Lung microvascular endothelial cell (primary cell): ENCODE data around the gene RPLP2. TPM values are rescaled to one million over a fixed set of nuclear protein-coding genes. Genes with fewer than 3 reads are reported as not detected.

ENCODE experiments used
- DNase-seq, 2 donors: peaks; one replicate each; pipeline versions ENCODE4 v3.0.0 to v3.0.0-alpha.2; 2010; ENCODE audit warnings: low read depth in 2 of 2
- total RNA-seq: library from RNA; depleted of rRNA; stranded (reverse); fragments of >200 nt; gene quantifications from 2 replicates; pipeline ENCODE4 v1.2.1, GENCODE V29; 2014

The RPLP2 gene
- total RNA-seq, 1 donor from 2014 or later, result 383 TPM

DNA sequence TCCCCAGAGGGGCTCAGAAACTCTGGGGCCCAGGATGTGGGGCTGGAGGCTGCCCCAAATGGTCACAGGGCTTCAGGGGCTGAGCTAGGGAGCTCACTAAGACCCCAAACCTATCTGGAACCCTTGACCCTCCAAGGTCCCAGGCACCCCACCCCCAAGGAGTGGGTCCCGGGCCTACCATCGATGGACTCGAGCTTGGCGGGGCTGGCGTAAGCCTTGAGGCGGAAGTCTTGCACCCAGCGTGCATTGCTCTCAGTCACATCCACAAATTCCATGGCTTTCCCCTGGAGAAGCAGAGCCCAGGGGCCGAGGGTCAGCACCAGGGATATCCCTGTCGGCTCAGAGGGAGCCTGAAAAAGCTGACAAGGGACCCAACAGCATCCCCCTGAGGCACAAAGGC is 35.9 kb upstream of the RPLP2 start:
- no peak for DNase-seq

DNA sequence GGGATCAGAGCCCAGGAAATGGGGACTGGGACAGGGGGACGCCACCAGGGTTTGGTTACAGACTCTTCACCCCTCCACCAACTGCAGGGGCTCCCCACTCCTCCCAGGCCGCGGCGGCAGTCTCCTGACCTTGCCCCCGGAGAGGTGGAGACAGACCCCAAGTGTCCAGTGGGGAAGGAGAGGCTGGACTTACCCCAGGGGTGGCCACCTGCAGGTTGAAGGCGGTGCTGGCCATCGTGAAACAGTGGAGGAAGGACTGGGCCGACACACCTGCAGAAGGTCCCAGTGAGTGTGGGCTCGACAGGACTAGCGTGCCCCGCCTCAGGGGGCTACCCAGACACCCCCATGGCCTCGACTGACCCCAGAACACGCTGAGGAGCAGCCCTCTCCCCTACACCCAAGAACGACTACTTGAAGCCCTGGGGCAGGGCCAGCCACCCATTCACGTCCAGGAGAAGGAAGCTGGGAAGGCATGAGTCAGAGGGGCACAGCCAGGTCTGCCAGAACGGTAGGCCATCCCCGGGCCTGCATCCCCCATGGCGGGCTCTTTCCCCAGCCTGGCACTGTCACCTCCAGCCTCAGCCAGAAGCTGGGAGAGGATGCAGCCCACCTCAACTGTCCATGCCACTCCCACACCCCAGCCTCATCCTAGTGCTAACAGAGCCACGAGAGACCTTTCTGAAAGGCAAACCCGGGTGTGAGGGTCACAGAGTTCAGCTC is 34.7 kb upstream of the RPLP2 start:
- DNase-seq, result peak in 1 of 2 donors; percentile 65

- no peak for DNase-seq
Measured at GRCh38 chr11:776263-776560, 33.6 kb upstream of the RPLP2 start.

DNA sequence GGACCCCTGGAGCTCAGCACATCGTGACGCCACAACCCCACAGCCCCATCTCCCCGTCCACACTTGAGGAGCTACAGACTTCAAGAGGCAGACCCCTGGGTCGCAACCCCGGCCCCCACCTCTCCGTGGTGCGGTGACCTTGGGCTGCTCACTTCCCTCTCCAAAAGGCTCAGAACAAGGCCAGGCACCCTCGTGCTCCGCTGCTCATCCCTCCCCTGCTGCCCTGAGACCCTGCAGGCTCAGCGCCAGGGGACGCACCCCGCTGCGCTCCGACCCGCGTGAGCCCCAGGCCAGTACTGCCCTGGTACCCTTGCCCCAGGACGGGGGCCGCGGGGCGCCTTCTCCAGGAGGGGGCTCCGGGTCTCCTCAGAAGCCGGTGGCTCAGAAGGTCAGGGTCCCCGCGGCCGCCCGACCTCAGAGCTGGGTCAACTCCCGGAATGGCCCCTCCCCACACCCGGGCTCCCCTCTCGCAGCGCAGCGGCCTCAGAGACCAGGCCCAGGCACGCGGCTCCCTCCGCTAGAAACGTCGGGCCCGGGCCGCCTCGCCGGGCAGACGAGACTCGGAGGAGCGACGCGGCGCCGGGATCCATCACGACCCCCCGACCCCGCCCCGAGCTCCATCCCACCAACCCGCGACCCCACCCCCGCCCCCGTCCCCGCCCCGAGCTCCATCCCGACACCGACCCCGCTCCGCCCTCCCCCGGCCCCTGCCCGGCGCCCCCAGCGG is 33.0 kb upstream of the RPLP2 start:
- peak; percentile 40 to 50 for DNase-seq

- DNase-seq, result peak; percentile 87 to 92
Measured at GRCh38 chr11:777288-778255, 32.2 kb upstream of the RPLP2 start, which contains the start of gene GATD1. TSS of gene GATD1 (minus strand) at chr11:777487. CDS start at chr11:777462, 25 bp downstream.

DNA sequence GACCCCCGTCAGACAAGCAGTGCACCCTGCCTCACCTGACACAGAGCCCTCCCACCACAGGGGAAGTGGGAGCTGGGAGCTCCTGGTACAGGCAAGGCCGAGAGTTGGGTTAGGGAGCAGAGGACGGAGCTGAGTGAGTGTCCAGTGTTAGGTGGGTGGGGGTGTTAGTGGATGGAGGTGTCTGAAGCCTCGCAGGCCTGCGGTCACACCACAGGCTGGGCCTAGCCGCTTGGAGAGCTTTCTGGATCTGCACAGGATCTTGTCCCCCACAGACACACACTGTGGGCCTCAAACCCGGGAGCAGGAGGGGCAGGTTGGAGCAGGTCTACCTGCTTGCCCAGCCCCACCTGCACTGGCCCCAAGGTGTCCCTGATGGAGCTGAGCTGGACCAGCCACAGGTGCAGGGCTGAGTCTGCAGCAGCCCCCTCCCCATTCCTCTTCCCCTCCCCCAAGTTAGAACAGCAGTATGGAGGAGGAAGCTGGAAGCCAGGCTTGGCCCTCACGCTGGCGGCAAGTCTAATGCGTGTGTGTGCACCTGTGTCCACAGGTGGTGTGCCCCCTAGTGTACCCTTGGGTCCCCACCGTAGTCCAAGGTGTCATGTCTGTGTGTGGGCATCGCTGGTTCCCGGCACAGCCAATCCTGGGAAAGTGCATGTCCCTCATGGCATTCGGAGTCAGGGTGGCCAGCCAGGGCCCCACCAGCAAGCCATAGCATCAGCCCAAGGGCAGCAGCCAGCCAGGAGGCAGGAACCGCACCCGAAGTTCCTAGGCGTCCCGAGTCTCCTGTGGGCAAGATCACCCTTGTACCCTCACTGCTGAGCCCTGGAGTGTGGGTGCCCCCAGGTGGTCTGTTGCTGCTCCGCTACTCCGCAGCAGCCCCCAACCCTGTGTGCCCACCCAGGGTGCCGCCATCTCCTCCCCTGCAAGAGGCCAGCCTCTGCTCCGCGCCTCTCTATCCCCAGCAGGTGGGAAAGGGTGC is 30.5 kb upstream of the RPLP2 start:
- DNase-seq, result no peak

GRCh38 chr11:779955-780532 is 29.7 kb upstream of the RPLP2 start:
- no peak for DNase-seq

DNA sequence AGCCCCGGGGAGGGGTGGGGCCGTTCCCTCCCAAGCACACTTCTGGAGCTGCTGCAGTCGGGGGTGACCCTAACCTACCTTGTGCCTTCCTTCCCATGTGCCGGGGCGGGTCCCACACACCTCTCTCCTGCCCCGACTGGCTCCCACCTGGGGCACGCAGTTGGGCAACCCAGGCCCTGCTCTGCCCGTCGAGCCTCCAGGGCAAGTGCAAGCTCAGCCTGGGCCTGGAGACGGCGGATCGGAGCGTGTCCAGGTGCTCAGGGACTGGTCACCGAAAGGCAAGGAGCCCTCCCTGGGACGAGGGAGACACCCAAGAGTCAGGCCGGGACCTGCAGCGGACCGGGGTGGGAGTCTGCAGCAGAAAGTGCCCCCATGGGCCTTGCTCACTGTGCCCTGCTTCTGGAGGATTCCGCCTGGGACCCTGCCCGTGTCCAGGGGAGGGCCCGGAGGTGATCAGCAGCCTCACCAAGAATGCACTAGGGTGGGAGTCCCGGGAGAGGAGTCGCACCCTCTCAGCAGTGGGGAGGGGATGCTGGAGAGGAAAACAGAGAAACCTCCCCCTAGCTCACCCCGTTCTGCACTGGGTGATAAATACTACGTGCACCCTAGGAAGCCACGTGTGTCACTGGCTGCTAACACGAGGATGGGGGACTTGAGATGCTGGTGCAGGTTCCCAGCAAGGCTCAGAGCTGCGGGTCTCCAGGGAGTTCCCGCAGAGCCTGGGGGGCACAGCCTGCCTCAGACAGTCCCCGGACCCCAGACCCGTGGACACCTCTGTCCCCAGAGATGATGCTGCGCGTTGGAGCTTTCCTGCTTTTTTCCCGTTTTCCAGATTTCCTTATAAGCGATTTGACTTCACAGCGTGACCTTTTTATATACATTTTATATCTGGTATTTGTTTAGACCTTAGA is 27.2 kb upstream of the RPLP2 start:
- DNase-seq, result no peak

- DNase-seq, result peak; percentile 67 to 82
Measured at GRCh38 chr11:783581-784015, 26.2 kb upstream of the RPLP2 start.

DNA sequence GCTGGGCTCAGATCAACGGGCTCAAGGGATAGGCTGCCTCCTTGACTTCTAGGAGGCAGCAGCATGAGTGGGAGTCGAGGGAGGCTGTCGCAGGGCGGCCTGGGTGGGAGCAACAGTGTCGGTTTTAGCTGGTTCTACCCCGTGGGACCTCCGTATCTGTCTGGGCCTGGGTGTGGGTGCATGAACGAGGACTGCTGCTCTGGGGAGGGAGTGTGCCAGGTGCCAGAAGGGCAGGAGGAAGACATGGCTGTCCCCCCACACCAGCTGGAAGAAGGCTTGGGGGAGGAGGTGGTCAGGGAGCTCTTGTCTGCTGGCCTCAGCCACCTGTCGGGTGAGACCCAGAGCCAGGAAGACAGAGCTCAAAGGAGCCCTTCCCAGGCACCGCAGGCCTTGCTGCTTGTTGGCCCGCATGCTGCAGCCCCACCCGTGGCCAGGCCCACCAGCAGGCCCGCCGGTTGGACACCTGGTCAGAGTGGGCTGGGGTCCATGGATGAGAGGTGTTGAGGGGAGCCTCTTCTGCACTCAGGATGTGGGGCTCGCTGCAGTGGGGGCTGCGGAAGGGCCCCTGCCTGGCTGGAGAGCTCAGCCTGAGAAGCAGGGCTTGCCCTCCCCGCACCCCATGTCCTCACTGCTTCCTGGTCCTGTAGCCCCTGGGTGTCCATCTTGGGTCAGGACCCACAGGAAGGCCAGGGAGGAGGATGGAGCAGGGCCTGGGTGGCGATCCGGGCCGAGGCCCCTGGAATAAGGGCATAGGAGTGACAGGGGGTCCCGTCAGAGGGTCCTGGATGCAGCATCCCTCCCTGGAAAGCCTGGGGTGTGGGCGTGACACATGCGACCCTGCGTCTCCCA is 23.3 kb upstream of the RPLP2 start:
- DNase-seq, result no peak

DNA sequence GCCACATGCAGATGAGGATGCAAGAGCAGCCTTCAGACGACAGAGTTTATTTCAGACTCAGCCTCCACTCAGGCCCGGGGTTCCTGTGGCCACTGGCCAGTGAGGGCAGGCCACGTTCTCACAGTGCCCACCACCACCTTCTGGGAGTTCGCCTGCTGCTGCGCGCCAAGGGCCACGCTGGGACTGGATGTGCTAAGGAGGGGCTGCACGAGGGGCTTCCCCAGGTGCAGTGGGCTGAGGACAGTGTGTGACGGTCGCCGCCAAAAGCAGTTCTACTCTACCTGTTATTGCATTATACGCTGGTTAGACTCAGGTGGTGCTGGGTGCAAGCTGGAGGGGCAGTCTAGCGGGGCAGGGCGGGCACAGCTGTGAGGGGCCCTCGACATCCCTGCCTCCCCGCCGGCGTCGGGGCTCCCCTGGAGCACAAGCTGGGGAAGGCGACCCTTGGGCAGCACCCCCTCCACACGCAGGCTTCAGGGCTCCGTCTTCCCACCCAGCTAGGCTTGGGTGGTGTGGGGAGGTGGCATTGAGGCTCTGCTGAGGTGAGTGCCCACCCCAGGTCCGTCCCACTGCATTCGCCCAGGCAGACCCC is 22.6 kb upstream of the RPLP2 start:
- no peak for DNase-seq

DNA sequence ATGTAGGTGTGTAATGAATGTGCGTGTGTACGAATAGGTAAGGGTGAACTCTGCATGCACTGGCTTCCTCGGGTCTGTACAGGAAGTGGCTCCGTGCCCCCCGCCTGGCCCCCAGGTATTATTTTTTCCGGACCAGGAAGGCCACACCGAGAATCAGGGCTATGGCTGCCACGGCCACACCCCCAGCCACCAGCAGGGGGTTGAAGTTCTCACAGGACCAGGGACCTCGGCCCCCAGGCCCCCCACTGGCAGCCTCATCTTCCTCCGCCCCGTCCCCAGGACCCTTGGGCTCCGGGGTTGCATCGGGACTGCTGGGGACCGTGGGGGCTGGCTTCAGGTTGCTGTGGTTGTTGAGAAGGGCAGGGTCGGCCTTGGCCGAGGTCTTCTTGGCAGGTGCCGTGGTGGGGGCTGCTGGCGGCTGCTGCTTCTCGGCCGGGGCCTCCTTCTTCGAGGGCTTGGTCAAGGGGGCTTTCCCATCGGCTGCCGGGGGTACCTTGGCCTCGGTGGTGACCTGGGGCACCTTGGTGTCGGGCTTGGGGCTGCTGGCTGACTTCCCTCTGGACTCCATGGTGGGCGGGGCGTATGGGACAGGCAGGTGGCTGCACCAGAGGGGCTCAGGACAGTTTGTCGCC is 21.6 kb upstream of the RPLP2 start:
- DNase-seq, result peak in 1 of 2 donors; percentile 32

DNA sequence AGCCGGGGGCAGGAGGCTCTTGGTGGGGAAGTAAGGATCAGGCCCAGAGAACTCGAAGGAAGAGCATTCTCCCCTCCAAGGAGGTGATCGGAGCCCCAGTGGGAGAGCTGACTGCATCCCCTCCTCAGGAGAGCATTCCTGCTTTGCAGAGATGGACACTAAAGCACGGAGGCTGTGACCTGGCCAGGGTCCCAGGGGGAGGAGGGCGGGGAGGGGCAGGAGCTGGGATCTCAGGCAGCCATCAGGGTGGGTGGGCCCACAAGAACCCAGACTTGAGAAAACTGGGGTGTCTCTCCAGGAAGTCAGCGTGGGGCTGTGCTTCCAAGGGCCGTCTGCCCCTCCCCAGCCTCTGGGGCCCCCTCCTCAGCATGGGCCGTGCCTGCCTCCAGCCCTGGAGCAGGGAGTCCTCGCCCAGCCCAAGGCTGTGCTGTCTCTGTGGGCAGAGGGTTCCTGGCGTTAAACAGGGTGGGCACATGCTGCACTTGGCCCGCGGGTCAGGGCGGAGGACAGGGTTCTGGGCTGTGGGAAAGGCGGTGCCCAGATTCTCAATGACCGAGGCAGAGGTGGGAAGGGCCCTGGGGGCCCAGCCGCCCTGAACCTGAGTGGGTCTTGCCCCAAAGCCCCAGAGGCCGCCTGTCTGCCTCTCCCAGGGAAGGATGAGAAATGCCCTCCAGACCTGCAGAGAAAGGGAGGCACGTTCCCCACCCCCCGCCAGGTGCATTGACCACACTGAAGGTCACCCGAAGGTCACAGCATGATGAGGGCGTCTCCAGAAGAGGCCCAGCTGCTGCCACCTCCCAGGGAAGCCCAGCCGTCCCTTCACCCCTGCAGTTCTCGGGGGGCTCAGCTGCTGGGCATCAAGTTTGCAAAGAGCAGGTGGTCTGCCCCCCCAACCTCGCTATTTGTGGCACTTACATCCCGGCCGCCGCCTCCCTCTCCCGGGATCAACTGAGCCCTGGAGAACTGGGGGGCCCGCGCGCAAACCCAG is 20.5 kb upstream of the RPLP2 start:
- DNase-seq, result no peak

DNA sequence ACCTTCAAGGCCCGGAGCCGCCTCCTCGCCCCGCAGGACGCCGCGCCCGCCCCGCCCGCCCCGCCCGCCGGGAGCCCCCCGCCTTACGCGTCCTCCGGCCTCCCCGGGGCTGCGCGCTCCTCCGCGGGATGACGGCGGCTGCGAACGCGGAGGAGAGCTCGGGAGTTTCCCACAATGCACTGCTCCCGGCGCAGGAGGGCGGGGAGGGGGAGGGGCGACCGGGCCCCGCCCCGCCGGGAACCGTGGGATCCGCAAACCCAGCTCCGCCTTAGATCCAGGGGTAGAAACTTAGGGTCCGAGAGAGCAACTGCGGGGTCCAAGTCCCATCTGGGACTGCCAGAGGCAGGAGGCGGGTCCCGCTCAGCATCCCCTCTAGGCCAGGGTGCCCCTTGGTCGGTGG is 19.8 kb upstream of the RPLP2 start, which contains the start of gene CEND1:
CEND1 (minus strand) TSS at position 148 of the 400 bp plus-strand sequence. CDS start 1,514 bp downstream, outside the sequence.
- DNase-seq, result peak; percentile 34 to 45

- DNase-seq, result no peak
Measured at GRCh38 chr11:790721-791564, 18.8 kb upstream of the RPLP2 start.
